MM.1S (cell line): ENCODE measurements around the gene CFAP141.

Experiments
- EZH2 ChIP-seq: fragments of 300-600 bp; sonication (generic); optimal IDR thresholded peaks from 2 replicates; pipeline ENCODE3; 2017; ENCODE audit warnings: low read depth, mild to moderate bottlenecking, antibody characterized with exemption, low read length, mixed read lengths
- TF ChIP-seq, protein P1 (sequence below): fragments of 300-600 bp; sonication (generic); IDR thresholded peaks from 2 replicates; pipeline ENCODE4 v1.5.1; 2016; ENCODE audit warnings: antibody characterized with exemption, low read length, mixed read lengths

- TF ChIP-seq, protein P1, sequence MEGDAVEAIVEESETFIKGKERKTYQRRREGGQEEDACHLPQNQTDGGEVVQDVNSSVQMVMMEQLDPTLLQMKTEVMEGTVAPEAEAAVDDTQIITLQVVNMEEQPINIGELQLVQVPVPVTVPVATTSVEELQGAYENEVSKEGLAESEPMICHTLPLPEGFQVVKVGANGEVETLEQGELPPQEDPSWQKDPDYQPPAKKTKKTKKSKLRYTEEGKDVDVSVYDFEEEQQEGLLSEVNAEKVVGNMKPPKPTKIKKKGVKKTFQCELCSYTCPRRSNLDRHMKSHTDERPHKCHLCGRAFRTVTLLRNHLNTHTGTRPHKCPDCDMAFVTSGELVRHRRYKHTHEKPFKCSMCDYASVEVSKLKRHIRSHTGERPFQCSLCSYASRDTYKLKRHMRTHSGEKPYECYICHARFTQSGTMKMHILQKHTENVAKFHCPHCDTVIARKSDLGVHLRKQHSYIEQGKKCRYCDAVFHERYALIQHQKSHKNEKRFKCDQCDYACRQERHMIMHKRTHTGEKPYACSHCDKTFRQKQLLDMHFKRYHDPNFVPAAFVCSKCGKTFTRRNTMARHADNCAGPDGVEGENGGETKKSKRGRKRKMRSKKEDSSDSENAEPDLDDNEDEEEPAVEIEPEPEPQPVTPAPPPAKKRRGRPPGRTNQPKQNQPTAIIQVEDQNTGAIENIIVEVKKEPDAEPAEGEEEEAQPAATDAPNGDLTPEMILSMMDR, result no peak
- TF ChIP-seq EZH2, result no peak
Measured at GRCh38 chr1:154240294-154240833, 34.2 kb upstream of the CFAP141 start.
